T-helper 2 cell treated with Interferon-gamma antibody and Interleukin-4, amounts not matched to agents 100 ng/mL and 5 ng/mL, for 36 hours (primary cell): ENCODE data around the gene TRPC4. TPM values are rescaled to one million over a fixed set of nuclear protein-coding genes. Genes with fewer than 3 reads are reported as not detected.
"Not testable (repeated sequence)": the region's sequence is repeated elsewhere in the genome, so short reads cannot be mapped to it uniquely, and the experiment has no call there.

ENCODE experiments used
- intact Hi-C: fragments of 100-400 bp; cut with micrococcal nuclease; formaldehyde crosslinking; loops from one replicate; pipeline ENCODE4 v1.15.1; 2023
- total RNA-seq: library from RNA; stranded (reverse); gene quantifications from 2 replicates; pipeline ENCODE4 v1.2.3, GENCODE V29; 2022

Gene TRPC4
- total RNA-seq, 1 donor from 2014 or later: not detected

DNA sequence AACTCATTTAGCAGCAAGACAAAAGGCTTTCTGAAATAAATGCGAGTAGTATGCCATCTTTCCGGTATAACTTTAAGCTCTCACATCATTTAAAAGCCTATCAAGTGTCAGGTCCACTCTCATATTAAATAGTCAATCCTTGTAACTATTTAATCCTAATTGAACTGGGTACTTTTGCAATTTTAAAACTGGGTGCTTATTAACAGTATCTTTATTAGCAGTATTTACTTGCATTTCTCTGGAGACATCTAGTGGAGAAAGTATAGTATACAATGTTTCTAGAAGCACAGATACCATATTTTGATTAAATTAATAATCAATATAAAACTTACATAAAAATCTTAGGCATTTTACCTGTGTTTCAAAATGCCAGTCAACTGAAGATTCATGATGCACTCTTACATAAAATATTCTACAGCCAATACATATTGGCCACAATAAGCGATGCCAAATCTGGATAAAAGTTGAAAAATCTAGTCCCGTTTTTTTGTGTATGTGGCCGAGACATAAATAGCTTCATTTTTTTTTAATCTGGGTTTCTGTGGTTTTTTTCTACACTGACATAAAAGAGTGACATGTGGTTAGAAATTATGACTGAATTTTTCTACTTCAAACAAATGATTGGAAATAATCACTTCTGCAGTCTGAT, 266.7 kb downstream of the TRPC4 start:
- intact Hi-C loops: no loop called here

DNA sequence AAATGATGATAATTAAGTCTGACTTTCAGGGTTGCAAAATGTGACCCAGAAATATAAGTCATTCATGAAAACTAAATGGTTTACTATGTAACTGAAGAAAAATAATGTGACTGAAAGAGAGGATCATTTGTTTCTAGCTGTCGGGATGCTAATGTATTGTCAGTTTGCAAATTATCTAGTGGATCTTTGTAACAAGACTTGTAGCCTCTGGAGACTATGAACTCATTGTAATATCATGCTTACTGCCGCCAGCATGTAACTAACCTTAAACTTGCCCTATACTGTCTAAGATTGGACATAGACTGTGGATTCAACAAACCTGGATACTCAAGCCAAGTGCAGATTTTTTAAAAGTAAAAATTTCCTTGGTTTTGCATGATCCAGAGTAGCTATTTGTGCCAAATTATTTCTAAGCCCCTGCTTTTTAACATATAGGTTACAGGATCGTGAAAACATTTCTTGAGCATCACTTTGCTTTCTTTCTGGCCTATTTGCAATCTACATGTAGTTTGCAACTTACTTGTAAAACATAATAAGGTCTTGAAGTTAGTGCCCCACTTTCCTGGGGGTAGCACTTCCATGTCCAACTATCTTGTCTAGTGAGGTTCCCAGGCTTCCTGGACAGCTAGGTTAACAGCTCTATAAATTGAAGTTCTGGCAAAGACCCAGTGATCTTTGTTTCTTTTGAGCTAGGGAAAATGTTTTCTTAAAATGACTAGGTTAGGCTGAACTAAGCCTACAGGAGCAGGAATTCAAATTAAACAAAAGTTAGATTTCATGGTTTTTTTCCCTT, 267.7 kb downstream of the TRPC4 start:
- intact Hi-C loops: no loop called here

DNA sequence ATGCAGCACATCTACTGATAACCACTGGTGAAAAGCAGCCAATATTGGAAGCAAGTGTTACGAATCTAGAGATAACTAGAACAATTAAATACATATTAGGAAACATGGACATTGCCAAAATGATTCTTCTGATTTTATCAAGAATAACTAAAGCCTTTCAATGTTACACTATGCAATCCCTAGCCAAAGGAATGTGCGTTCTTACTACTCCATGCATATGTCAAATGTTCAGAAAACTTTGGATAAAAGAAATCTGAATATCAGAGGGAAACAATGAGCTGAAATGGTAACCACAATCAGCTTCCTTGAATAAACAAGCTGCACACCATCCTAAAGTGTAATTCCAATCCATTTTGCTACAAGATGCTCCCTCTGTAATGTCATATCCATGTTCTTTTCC, 270.1 kb downstream of the TRPC4 start:
- intact Hi-C loops: no loop called here

DNA sequence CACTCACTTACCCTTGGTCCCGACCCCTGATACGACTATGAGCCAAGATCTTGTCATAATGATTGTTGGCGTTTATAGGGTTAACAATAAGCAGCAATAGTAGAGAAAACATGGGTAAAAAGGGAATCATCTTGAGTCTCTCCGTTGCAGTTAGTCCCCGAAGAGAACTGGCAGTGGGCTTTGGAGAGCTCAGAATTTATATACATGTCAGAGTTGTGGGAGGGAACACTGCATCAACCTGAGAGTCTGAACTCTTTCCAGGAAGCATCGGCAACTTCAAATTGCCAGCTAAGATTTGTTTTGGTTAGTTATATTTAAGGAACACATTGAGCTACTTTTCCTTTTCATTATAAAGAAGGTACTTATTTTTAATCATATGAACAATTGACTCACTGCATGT, 271.0 kb downstream of the TRPC4 start, which contains the start of gene POSTN:
Gene POSTN (minus strand): TSS at position 172 of the 400 bp plus-strand sequence. CDS start 42 bp downstream, at position 130.
- intact Hi-C loops: no loop called here

DNA sequence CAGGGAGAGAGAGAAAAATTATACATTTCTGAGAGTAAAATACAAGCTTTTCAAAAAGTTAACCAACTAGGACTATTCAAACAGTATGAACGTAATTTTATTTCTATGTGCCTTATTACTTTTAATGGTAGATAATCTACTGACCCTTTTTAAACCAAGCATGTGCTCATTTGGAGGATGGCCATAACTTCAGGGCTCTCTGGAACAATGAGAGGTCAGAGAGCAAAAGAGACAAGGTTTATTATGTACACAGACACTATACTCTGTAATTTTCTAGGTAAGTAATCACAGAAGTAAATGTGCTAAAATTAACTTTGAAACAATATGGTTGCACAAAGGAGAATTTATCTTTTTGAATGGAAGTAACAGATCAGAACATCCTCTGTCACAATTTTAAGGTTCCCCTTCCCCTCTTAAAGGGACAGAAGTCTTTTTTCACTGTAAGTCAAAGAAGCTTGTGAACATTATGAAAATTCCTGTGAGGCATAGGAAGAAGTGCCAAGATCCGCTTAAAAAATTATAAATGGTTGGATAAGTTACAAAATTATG, 272.0 kb downstream of the TRPC4 start:
- intact Hi-C loops: no loop called here

DNA sequence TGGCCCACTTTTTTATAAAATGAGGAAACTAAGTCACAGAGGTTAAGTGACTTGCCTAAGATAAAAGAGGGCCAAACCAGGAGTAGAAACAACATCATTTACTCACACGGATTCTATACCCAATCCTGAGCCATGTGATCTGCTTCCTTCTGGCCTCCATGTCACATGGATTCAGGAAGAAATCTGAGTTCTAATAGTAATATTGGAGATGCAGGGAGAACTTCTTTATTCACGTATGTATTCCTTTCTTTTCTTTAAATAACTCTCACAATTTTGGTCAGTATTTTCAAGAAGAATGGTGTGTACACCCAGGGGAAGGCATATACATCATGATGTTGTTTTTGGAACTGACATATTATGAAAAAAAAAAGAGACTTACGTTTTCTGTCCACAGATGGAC, 272.8 kb downstream of the TRPC4 start:
- intact Hi-C loops: no loop called here

DNA sequence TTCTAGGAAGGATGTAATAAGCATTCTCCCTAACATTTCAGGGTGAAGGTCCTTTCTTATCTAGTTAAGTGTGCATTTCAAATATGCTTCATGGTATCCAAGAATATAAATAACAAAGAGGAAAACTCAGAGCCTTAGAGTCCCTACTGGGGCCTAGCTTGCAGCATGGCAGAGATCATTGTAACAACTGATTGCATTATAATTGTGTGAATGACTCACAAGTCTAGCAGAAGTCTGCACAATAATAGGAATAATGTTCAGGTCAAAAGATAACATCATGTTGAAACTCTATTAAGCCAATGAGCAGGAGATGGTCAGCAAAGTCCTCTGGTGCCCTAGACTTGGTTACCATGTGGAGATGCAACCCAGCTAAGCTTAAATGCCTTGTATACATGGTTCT, 274.4 kb downstream of the TRPC4 start:
- intact Hi-C loops: no loop called here

DNA sequence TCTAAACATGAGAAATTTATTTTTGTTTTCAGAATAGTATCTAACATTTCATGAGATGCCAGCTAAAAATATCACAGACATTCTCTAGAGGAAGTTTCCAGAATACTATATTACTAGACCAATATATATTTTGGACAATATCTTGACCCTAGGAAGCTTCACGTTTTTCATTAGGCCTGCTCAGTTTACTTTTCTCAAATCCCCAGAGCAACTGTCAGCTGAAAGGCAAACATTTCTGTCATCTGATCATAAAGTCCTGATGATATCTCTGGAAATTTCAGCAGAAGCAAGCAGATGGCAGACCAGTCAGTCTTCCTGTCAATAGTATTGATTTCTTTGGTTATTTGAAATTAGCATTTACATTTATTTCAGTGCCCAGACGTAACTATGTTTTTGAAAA, 275.0 kb downstream of the TRPC4 start:
- intact Hi-C loops: no loop called here

DNA sequence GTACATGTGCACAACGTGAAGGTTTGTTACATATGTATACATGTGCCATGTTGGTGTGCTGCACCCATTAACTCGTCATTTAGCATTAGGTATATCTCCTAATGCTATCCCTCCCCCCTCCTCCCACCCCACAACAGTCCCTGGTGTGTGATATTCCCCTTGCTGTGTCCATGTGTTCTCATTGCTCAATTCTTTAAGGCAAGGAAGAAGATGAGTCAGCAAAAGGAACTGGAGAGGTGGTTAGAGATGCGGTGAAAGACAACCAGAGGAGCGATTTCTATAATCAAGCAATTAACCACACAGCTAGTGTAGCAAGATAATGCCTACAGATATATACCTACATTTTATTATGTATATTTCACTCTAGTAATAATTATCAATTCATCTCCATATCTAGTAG, 280.2 kb downstream of the TRPC4 start:
- intact Hi-C loops: not testable (repeated sequence)

DNA sequence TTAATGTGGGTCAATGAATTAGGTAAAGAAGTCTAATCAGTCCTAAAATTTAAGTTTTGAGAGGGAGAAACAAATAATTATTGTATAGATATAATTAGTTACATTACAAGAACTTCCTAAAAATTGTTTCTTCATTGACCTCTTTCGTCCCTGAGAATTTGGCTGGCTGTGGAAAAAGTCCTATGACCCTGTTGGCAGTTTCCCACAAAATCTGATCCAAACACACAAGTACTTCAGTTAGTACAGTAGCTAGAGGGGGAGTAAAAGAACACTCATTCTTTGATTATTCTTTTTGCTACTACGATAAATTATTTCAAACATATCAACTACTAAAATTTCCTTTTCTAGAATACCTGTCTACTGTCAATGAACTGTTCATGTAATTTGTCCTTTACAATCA, 282.3 kb downstream of the TRPC4 start:
- intact Hi-C loops: no loop called here
